Smooth muscle cell (in vitro differentiated cells): ENCODE results near the gene TSHZ2. TPM values are rescaled to one million over a fixed set of nuclear protein-coding genes. Genes with fewer than 3 reads are reported as not detected.

Source experiments
- DNase-seq: peaks from one replicate; lab custom pipeline; 2025; ENCODE audit not compliant: unreplicated experiment; lab: John Stamatoyannopoulos, UW
- H2AFZ ChIP-seq: fragments of 200-600 bp; sonication (generic); 2 replicates; pipeline ENCODE4 v1.6.0; 2016; ENCODE audit warnings: antibody characterized with exemption, low read depth, mild to moderate bottlenecking
- H3F3A ChIP-seq: fragments of 200-600 bp; sonication (generic); 2 replicates; pipeline ENCODE4 v1.6.0; 2017; ENCODE audit warnings: antibody characterized with exemption, low read depth
- H3K27ac ChIP-seq: fragments of 200-600 bp; sonication (generic); 2 replicates; pipeline ENCODE4 v1.5.1; 2016; ENCODE audit warnings: low read depth, mild to moderate bottlenecking
- H3K27me3 ChIP-seq: fragments of 200-600 bp; sonication (generic); 2 replicates; pipeline ENCODE4 v1.6.1; 2016; ENCODE audit warnings: low read depth, mild to moderate bottlenecking
- H3K36me3 ChIP-seq: fragments of 200-600 bp; sonication (generic); 2 replicates; pipeline ENCODE4 v1.5.1; 2016; ENCODE audit warnings: low read depth
- H3K4me1 ChIP-seq: fragments of 200-600 bp; sonication (generic); 2 replicates; pipeline ENCODE4 v1.5.1; 2016; ENCODE audit warnings: low read depth
- H3K4me2 ChIP-seq: fragments of 200-600 bp; sonication (generic); 2 replicates; pipeline ENCODE4 v1.6.0; 2016; ENCODE audit warnings: mild to moderate bottlenecking
- H3K4me3 ChIP-seq: fragments of 200-600 bp; sonication (generic); 2 replicates; pipeline ENCODE4 v1.5.1; 2016; ENCODE audit warnings: mild to moderate bottlenecking
- H3K79me2 ChIP-seq: fragments of 200-600 bp; sonication (generic); 2 replicates; pipeline ENCODE4 v1.6.0; 2016; ENCODE audit warnings: low read depth, mild to moderate bottlenecking
- H3K9ac ChIP-seq: fragments of 200-600 bp; sonication (generic); 2 replicates; pipeline ENCODE4 v1.6.0; 2016; ENCODE audit warnings: low read depth
- H3K9me3 ChIP-seq: fragments of 200-600 bp; sonication (generic); replicated peaks from 2 replicates; pipeline ENCODE4 v1.5.1; 2016; ENCODE audit warnings: low read depth
- H4K20me1 ChIP-seq: fragments of 200-600 bp; sonication (generic); 2 replicates; pipeline ENCODE4 v1.6.0; 2016; ENCODE audit warnings: low read depth
- CTCF ChIP-seq: fragments of 200-600 bp; sonication (generic); IDR thresholded peaks from 2 replicates; pipeline ENCODE4 v1.5.1; 2017; ENCODE audit warnings: borderline replicate concordance, mild to moderate bottlenecking, antibody characterized with exemption; ENCODE audit not compliant: insufficient read depth, poor library complexity, severe bottlenecking
- WGBS: methylation state at CpG from one replicate; pipeline ENCODE4 v1.1.7; 2016; ENCODE audit warnings: low lambda C conversion rate; 5-methylcytosine and 5-hydroxymethylcytosine counted together
- polyA plus RNA-seq: library from polyadenylated mRNA; unstranded; fragments of >200 nt; fragmentation: Nextera tagmentation; extraction: Ambion mirVana; gene quantifications from 2 replicates; pipeline ENCODE4 v1.2.1, GENCODE V29; 2016
- total RNA-seq: library from RNA; depleted of rRNA; stranded (reverse); fragments of >200 nt; gene quantifications from 2 replicates; pipeline ENCODE4 v1.2.3, GENCODE V29; 2014

The TSHZ2 gene
- total and polyA plus RNA-seq, 2 experiments from 2014 or later, result 4.8 to 6.6 TPM

GRCh38 chr20:53294804-53295203 is 322.6 kb downstream of the TSHZ2 start:
- 43% methylated on average over 3 of the region's 3 CpGs for WGBS
- no peak for DNase-seq

GRCh38 chr20:53296025-53296424 is 323.9 kb downstream of the TSHZ2 start:
- 50% methylated on average over 2 of the region's 2 CpGs for WGBS
- peaks cover 36% of the 10 kb centered on the region for H3K4me1 ChIP-seq
- H3K79me2 ChIP-seq, result no peaks in the 10 kb centered on the region
- no peaks in the 10 kb centered on the region for H3K9me3 ChIP-seq
- no peak overlapping the region for H3K4me3 ChIP-seq
- H2AFZ ChIP-seq, result no peak overlapping the region
- TF ChIP-seq CTCF, result no peak
- H3F3A ChIP-seq, result peaks cover 11% of the 10 kb centered on the region
- H3K36me3 ChIP-seq, result no peaks in the 10 kb centered on the region
- peak overlapping the region; percentile 68 for H3K27ac ChIP-seq
- no peaks in the 10 kb centered on the region for H4K20me1 ChIP-seq
- H3K4me2 ChIP-seq, result peak overlapping the region; percentile 59
- H3K27me3 ChIP-seq, result no peaks in the 10 kb centered on the region
- H3K9ac ChIP-seq, result no peak overlapping the region
- DNase-seq, result no peak

More at GRCh38 chr20:53294804-53295203, 322.6 kb downstream of the TSHZ2 start:
- Histone ChIP-seq H3K4me3 (no peak overlapping the region), H3K79me2 (no peaks in the 10 kb centered on the region), H3K9me3 (no peaks in the 10 kb centered on the region), H3K4me1 (peaks cover 31% of the 10 kb centered on the region), H3K27me3 (no peaks in the 10 kb centered on the region), H3F3A (peaks cover 11% of the 10 kb centered on the region), H3K27ac (peak overlapping the region; percentile 68), H3K9ac (no peak overlapping the region), H3K36me3 (no peaks in the 10 kb centered on the region), H4K20me1 (no peaks in the 10 kb centered on the region), H2AFZ (peak overlapping the region; percentile 5), H3K4me2 (peak overlapping the region; percentile 59)
- TF ChIP-seq CTCF, result no peak

- WGBS, result 63% methylated on average over 2 of the region's 2 CpGs
Measured at GRCh38 chr20:53296451-53297153, 324.4 kb downstream of the TSHZ2 start.

More at GRCh38 chr20:53296451-53297153, 324.4 kb downstream of the TSHZ2 start:
- peak overlapping the region; percentile 59 for H3K4me2 ChIP-seq
- no peaks in the 10 kb centered on the region for H3K79me2 ChIP-seq
- DNase-seq, result no peak
- H3K9me3 ChIP-seq, result no peaks in the 10 kb centered on the region
- no peaks in the 10 kb centered on the region for H3K27me3 ChIP-seq
- peak overlapping the region; percentile 68 for H3K27ac ChIP-seq
- H3F3A ChIP-seq, result peaks cover 11% of the 10 kb centered on the region
- H4K20me1 ChIP-seq, result no peaks in the 10 kb centered on the region
- H3K4me3 ChIP-seq, result no peak overlapping the region
- TF ChIP-seq CTCF, result no peak
- H2AFZ ChIP-seq, result no peak overlapping the region
- peaks cover 36% of the 10 kb centered on the region for H3K4me1 ChIP-seq
- no peak overlapping the region for H3K9ac ChIP-seq
- no peaks in the 10 kb centered on the region for H3K36me3 ChIP-seq
